Astrocyte (in vitro differentiated cells and primary cell): ENCODE data around the gene BSND. TPM values are rescaled to one million over a fixed set of nuclear protein-coding genes. Genes with fewer than 3 reads are reported as not detected.

Source experiments
- DNase-seq: peaks from one replicate; pipeline ENCODE4 v3.0.0-alpha.2; 2010; ENCODE audit warnings: low read depth
- FAIRE-seq: peaks from 2 replicates; lab custom pipeline; 2011; peaks lifted over from hg19 to GRCh38; lab: Jason Lieb, UNC
- H2AFZ ChIP-seq: 2 replicates; pipeline ENCODE4 v1.6.0; 2012; ENCODE audit warnings: low read depth, low read length, inconsistent platforms
- H3K27ac ChIP-seq: 2 replicates; pipeline ENCODE4 v1.5.1; 2011; ENCODE audit warnings: low read depth, low read length, inconsistent platforms
- H3K27me3 ChIP-seq: 2 replicates; pipeline ENCODE4 v1.6.0; 2011; ENCODE audit warnings: low read length, inconsistent platforms; ENCODE audit not compliant: insufficient read depth
- H3K36me3 ChIP-seq: 2 replicates; pipeline ENCODE4 v1.5.1; 2011; ENCODE audit warnings: low read length, inconsistent platforms; ENCODE audit not compliant: insufficient read depth
- H3K4me1 ChIP-seq: 2 replicates; pipeline ENCODE4 v1.5.1; 2011; ENCODE audit warnings: low read length, inconsistent platforms; ENCODE audit not compliant: insufficient read depth
- H3K4me2 ChIP-seq: 2 replicates; pipeline ENCODE4 v1.6.0; 2012; ENCODE audit warnings: low read length, inconsistent platforms
- H3K4me3 ChIP-seq: 2 replicates; pipeline ENCODE4 v1.5.1; 2011; ENCODE audit warnings: low read depth, mild to moderate bottlenecking, low read length, inconsistent platforms; ENCODE audit not compliant: insufficient read depth
- H3K79me2 ChIP-seq: 2 replicates; pipeline ENCODE4 v1.6.0; 2012; ENCODE audit warnings: mild to moderate bottlenecking, low read length, inconsistent platforms; ENCODE audit not compliant: insufficient read depth
- H3K9ac ChIP-seq: 2 replicates; pipeline ENCODE4 v1.6.0; 2012; ENCODE audit warnings: mild to moderate bottlenecking, low read length, inconsistent platforms
- H3K9me3 ChIP-seq: 2 replicates; pipeline ENCODE4 v1.5.1; 2012; ENCODE audit warnings: low read depth, mild to moderate bottlenecking, low read length, inconsistent platforms; ENCODE audit not compliant: insufficient read depth
- H4K20me1 ChIP-seq: 2 replicates; pipeline ENCODE4 v1.6.0; 2012; ENCODE audit warnings: low read length, inconsistent platforms; ENCODE audit not compliant: insufficient read depth
- H3K27ac Mint-ChIP-seq: one replicate; pipeline ENCODE4 v1.8.0; 2021; ENCODE audit warnings: mild to moderate bottlenecking, mixed read lengths; ENCODE audit not compliant: unreplicated experiment
- H3K27me3 Mint-ChIP-seq: one replicate; pipeline ENCODE4 v1.8.0; 2021; ENCODE audit warnings: low read depth, mixed read lengths; ENCODE audit not compliant: unreplicated experiment
- H3K36me3 Mint-ChIP-seq: one replicate; pipeline ENCODE4 v1.8.0; 2021; ENCODE audit warnings: low read depth, mixed read lengths; ENCODE audit not compliant: unreplicated experiment
- H3K4me1 Mint-ChIP-seq: one replicate; pipeline ENCODE4 v1.8.0; 2021; ENCODE audit warnings: low read depth, mixed read lengths; ENCODE audit not compliant: unreplicated experiment
- H3K4me3 Mint-ChIP-seq: one replicate; pipeline ENCODE4 v1.8.0; 2021; ENCODE audit warnings: mild to moderate bottlenecking, moderate library complexity, mixed read lengths; ENCODE audit not compliant: unreplicated experiment
- H3K9me3 Mint-ChIP-seq: one replicate; pipeline ENCODE4 v1.8.0; 2021; ENCODE audit warnings: mild to moderate bottlenecking, mixed read lengths; ENCODE audit not compliant: unreplicated experiment
- CTCF ChIP-seq: IDR thresholded peaks from 2 replicates; pipeline ENCODE4 v1.5.1; 2011; ENCODE audit warnings: low read depth, mild to moderate bottlenecking, inconsistent platforms, low read length, moderate library complexity; ENCODE audit not compliant: insufficient read depth
- EZH2 ChIP-seq: IDR thresholded peaks from 2 replicates; pipeline ENCODE4 v1.6.1; 2012; ENCODE audit warnings: mild to moderate bottlenecking, low read length, inconsistent platforms; ENCODE audit not compliant: insufficient read depth
- total RNA-seq: library from RNA; stranded (reverse); gene quantifications from 2 replicates; pipeline ENCODE4 v1.2.1, GENCODE V29; 2021

Gene BSND
- total RNA-seq, 1 donor from 2014 or later: not detected

GRCh38 chr1:54985556-54985955, 13.2 kb upstream of the BSND start:
- Histone ChIP-seq H3K9ac (no peak overlapping the region), H2AFZ (no peak overlapping the region), H3K27me3 (peaks cover 22% of the 10 kb centered on the region), H3K4me1 (peaks cover 5% of the 10 kb centered on the region), H3K4me3 (no peak overlapping the region), H3K9me3 (no peaks in the 10 kb centered on the region), H3K36me3 (no peaks in the 10 kb centered on the region), H3K79me2 (no peaks in the 10 kb centered on the region), H3K27ac (no peak overlapping the region), H4K20me1 (no peaks in the 10 kb centered on the region), H3K4me2 (no peak overlapping the region)
- DNase-seq (no peak), FAIRE-seq (no peak)
- Mint-ChIP-seq H3K36me3 (peaks cover under 1% of the 10 kb centered on the region), H3K4me3 (no peak overlapping the region), H3K27ac (no peak overlapping the region), H3K4me1 (peaks cover 8% of the 10 kb centered on the region), H3K9me3 (no peaks in the 10 kb centered on the region), H3K27me3 (peaks cover 38% of the 10 kb centered on the region)
- no peak for TF ChIP-seq EZH2
- no peak for TF ChIP-seq CTCF

GRCh38 chr1:54986025-54986424, 12.7 kb upstream of the BSND start:
- Histone ChIP-seq H3K79me2 (no peaks in the 10 kb centered on the region), H3K27me3 (peaks cover 19% of the 10 kb centered on the region), H3K9me3 (no peaks in the 10 kb centered on the region), H4K20me1 (no peaks in the 10 kb centered on the region), H3K4me3 (no peak overlapping the region), H3K27ac (no peak overlapping the region), H2AFZ (no peak overlapping the region), H3K4me1 (peaks cover 5% of the 10 kb centered on the region), H3K9ac (no peak overlapping the region), H3K36me3 (no peaks in the 10 kb centered on the region), H3K4me2 (no peak overlapping the region)
- DNase-seq (no peak), FAIRE-seq (no peak)
- peaks cover 11% of the 10 kb centered on the region for H3K4me1 Mint-ChIP-seq
- H3K27me3 Mint-ChIP-seq: peaks cover 36% of the 10 kb centered on the region
- no peak for TF ChIP-seq CTCF
- no peak for TF ChIP-seq EZH2
- no peak overlapping the region for H3K4me3 Mint-ChIP-seq
- no peaks in the 10 kb centered on the region for H3K9me3 Mint-ChIP-seq
- H3K36me3 Mint-ChIP-seq: peaks cover 3% of the 10 kb centered on the region
- no peak overlapping the region for H3K27ac Mint-ChIP-seq

- no peak overlapping the region for H2AFZ ChIP-seq
- FAIRE-seq (no peak), DNase-seq (no peak)
- H3K36me3 ChIP-seq: no peaks in the 10 kb centered on the region
- H3K9me3 Mint-ChIP-seq: no peaks in the 10 kb centered on the region
- peaks cover 3% of the 10 kb centered on the region for H3K36me3 Mint-ChIP-seq
- H3K27me3 ChIP-seq: peaks cover 15% of the 10 kb centered on the region
- H3K79me2 ChIP-seq: no peaks in the 10 kb centered on the region
- no peak overlapping the region for H3K27ac ChIP-seq
- peaks cover 5% of the 10 kb centered on the region for H3K4me1 ChIP-seq
- H3K4me3 ChIP-seq: no peak overlapping the region
- H3K27me3 Mint-ChIP-seq: peaks cover 34% of the 10 kb centered on the region
- no peaks in the 10 kb centered on the region for H4K20me1 ChIP-seq
- H3K27ac Mint-ChIP-seq: no peak overlapping the region
- H3K9me3 ChIP-seq: no peaks in the 10 kb centered on the region
- TF ChIP-seq EZH2 (no peak), CTCF (no peak)
- no peak overlapping the region for H3K9ac ChIP-seq
- peaks cover 13% of the 10 kb centered on the region for H3K4me1 Mint-ChIP-seq
- H3K4me3 Mint-ChIP-seq: no peak overlapping the region
- no peak overlapping the region for H3K4me2 ChIP-seq
Observed at GRCh38 chr1:54986533-54986932, 12.2 kb upstream of the BSND start.
